Muscle layer of duodenum (tissue), 2 donors: ENCODE results near the gene ZNF536.

ENCODE experiments used
- H3K27ac ChIP-seq: one replicate; pipeline ENCODE4 v1.7.0; 2013; ENCODE audit warnings: mild to moderate bottlenecking, low read length
- H3K27me3 ChIP-seq: one replicate; pipeline ENCODE4 v1.7.0; 2013; ENCODE audit warnings: low read depth, mild to moderate bottlenecking, control low read depth, low read length
- H3K36me3 ChIP-seq, 2 donors: one replicate each; pipeline ENCODE4 v1.7.0; 2013; ENCODE audit warnings: low read length in 2 of 2, control low read depth in 1 of 2, mild to moderate bottlenecking in 1 of 2; ENCODE audit not compliant: insufficient read depth in 2 of 2, control insufficient read depth in 1 of 2
- H3K4me1 ChIP-seq, 2 donors: one replicate each; pipeline ENCODE4 v1.7.0; 2013; ENCODE audit warnings: low read length in 2 of 2, mild to moderate bottlenecking in 2 of 2, control low read depth in 1 of 2, moderate library complexity in 1 of 2; ENCODE audit not compliant: insufficient read depth in 2 of 2, control insufficient read depth in 1 of 2
- H3K4me3 ChIP-seq, 2 donors: one replicate each; pipeline ENCODE4 v1.7.0; 2013; ENCODE audit warnings: low read length in 2 of 2, low read depth in 1 of 2, mild to moderate bottlenecking in 1 of 2
- H3K9me3 ChIP-seq, 2 donors: one replicate each; pipeline ENCODE4 v1.7.0; 2013; ENCODE audit warnings: low read length in 2 of 2, control low read depth in 1 of 2, mild to moderate bottlenecking in 1 of 2; ENCODE audit not compliant: control insufficient read depth in 1 of 2
- donor health status: healthy.

The ZNF536 gene

GRCh38 chr19:30547246-30547645, 175.1 kb downstream of the ZNF536 start:
- Histone ChIP-seq H3K27ac (no peak overlapping the region), H3K9me3 (no peaks in the 10 kb centered on the region), H3K4me1 (no peaks in the 10 kb centered on the region), H3K4me3 (no peak overlapping the region), H3K27me3 (no peaks in the 10 kb centered on the region), H3K36me3 (no peaks in the 10 kb centered on the region)

- Histone ChIP-seq H3K27ac (no peak overlapping the region), H3K36me3 (no peaks in the 10 kb centered on the region), H3K4me1 (no peaks in the 10 kb centered on the region), H3K4me3 (no peak overlapping the region), H3K9me3 (no peaks in the 10 kb centered on the region), H3K27me3 (no peaks in the 10 kb centered on the region)
Measured at GRCh38 chr19:30549151-30549550, 177.0 kb downstream of the ZNF536 start.

GRCh38 chr19:30551271-30551670, 179.1 kb downstream of the ZNF536 start:
- no peak overlapping the region for H3K4me3 ChIP-seq

GRCh38 chr19:30552593-30552992, 180.4 kb downstream of the ZNF536 start:
- Histone ChIP-seq H3K9me3 (no peaks in the 10 kb centered on the region), H3K36me3 (no peaks in the 10 kb centered on the region), H3K27me3 (no peaks in the 10 kb centered on the region), H3K27ac (no peak overlapping the region), H3K4me1 (peaks cover 0 to 12% of the 10 kb centered on the region in 2 donors), H3K4me3 (no peak overlapping the region)

More at GRCh38 chr19:30551271-30551670, 179.1 kb downstream of the ZNF536 start:
- H3K9me3 ChIP-seq = no peaks in the 10 kb centered on the region
- no peaks in the 10 kb centered on the region for H3K27me3 ChIP-seq
- H3K27ac ChIP-seq = no peak overlapping the region
- H3K36me3 ChIP-seq = no peaks in the 10 kb centered on the region
- peaks cover 0 to 2% of the 10 kb centered on the region in 2 donors for H3K4me1 ChIP-seq

- Histone ChIP-seq H3K4me3 (no peak overlapping the region), H3K36me3 (no peaks in the 10 kb centered on the region), H3K9me3 (no peaks in the 10 kb centered on the region), H3K27me3 (no peaks in the 10 kb centered on the region), H3K27ac (no peak overlapping the region), H3K4me1 (peaks cover 0 to 12% of the 10 kb centered on the region in 2 donors)
Measured at GRCh38 chr19:30555075-30555790, 183.0 kb downstream of the ZNF536 start.

GRCh38 chr19:30555791-30556110, 183.6 kb downstream of the ZNF536 start:
- no peaks in the 10 kb centered on the region for H3K9me3 ChIP-seq
- no peak overlapping the region for H3K27ac ChIP-seq
- no peaks in the 10 kb centered on the region for H3K27me3 ChIP-seq
- peaks cover 0 to 12% of the 10 kb centered on the region in 2 donors for H3K4me1 ChIP-seq
- H3K4me3 ChIP-seq = no peak overlapping the region
- H3K36me3 ChIP-seq = no peaks in the 10 kb centered on the region

GRCh38 chr19:30556230-30556711, 184.1 kb downstream of the ZNF536 start:
- no peaks in the 10 kb centered on the region for H3K27me3 ChIP-seq
- no peak overlapping the region for H3K4me3 ChIP-seq
- no peaks in the 10 kb centered on the region for H3K36me3 ChIP-seq
- H3K4me1 ChIP-seq = peaks cover 0 to 12% of the 10 kb centered on the region in 2 donors
- no peak overlapping the region for H3K27ac ChIP-seq
- H3K9me3 ChIP-seq = no peaks in the 10 kb centered on the region

GRCh38 chr19:30557212-30557611, 185.0 kb downstream of the ZNF536 start:
- Histone ChIP-seq H3K4me1 (peaks cover 0 to 12% of the 10 kb centered on the region in 2 donors), H3K9me3 (no peaks in the 10 kb centered on the region), H3K36me3 (no peaks in the 10 kb centered on the region), H3K27me3 (no peaks in the 10 kb centered on the region), H3K27ac (no peak overlapping the region), H3K4me3 (no peak overlapping the region)

- H3K27ac ChIP-seq = no peak overlapping the region
- H3K36me3 ChIP-seq = no peaks in the 10 kb centered on the region
- no peak overlapping the region for H3K4me3 ChIP-seq
- peaks cover 0 to 12% of the 10 kb centered on the region in 2 donors for H3K4me1 ChIP-seq
- no peaks in the 10 kb centered on the region for H3K27me3 ChIP-seq
- no peaks in the 10 kb centered on the region for H3K9me3 ChIP-seq
Measured at GRCh38 chr19:30557927-30558557, 185.9 kb downstream of the ZNF536 start.

GRCh38 chr19:30558793-30559192, 186.6 kb downstream of the ZNF536 start:
- Histone ChIP-seq H3K27me3 (no peaks in the 10 kb centered on the region), H3K9me3 (no peaks in the 10 kb centered on the region), H3K36me3 (no peaks in the 10 kb centered on the region), H3K27ac (no peak overlapping the region), H3K4me3 (no peak overlapping the region), H3K4me1 (peaks cover 0 to 12% of the 10 kb centered on the region in 2 donors)

- H3K36me3 ChIP-seq = no peaks in the 10 kb centered on the region
- peaks cover 0 to 12% of the 10 kb centered on the region in 2 donors for H3K4me1 ChIP-seq
- H3K27me3 ChIP-seq = no peaks in the 10 kb centered on the region
- H3K4me3 ChIP-seq = no peak overlapping the region
- H3K9me3 ChIP-seq = no peaks in the 10 kb centered on the region
- H3K27ac ChIP-seq = no peak overlapping the region
Measured at GRCh38 chr19:30559446-30559845, 187.3 kb downstream of the ZNF536 start.
